Astrocyte of the hippocampus (primary cell): ENCODE data around the gene DPH1.

ENCODE experiments used
- DNase-seq: peaks from one replicate; pipeline ENCODE4 v3.0.0; 2011; ENCODE audit warnings: low read depth, low spot score

Gene DPH1

DNA sequence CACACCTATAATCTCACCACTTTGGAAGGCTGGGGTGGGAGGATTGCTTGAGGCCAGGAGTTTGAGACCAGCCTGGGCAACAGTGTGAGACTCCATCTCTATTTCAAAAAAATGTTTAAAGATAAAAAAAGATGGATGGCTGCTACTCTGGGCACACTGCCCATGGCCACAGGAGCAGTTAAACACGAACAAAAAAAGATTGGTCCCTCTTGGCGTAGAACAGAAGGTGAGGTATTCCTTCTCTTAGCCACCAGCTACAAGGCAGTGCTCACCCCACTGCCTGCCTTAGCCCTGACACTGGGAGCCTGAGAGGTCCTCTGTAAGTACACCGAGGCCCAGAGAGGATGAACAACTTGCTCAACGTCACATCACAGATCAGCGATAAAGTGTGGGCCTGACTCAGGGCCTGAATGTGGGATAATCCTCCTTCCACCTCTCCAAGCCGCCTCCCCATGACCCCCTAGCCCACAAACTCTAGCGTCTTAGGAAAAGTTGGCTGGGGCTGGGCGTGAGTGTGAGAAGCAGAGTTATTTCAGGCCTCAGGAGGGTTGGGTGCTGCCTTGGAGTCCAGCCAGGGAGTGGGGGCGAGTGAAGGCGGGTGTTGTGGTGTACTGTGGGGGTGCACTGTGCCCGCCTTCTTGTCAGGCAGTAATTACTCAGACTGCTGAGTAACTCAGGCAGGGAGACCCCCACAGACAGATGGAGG lies 2.3 kb upstream of the DPH1 start:
- no peak for DNase-seq

GRCh38 chr17:2028234-2028614 lies 1.7 kb upstream of the DPH1 start:
- DNase-seq: no peak

- DNase-seq: no peak
These were observed 1.2 kb upstream of the DPH1 start for GRCh38 chr17:2028737-2029136.

GRCh38 chr17:2030779-2031163 lies 818 bp downstream of the DPH1 start:
- DNase-seq: no peak

DNA sequence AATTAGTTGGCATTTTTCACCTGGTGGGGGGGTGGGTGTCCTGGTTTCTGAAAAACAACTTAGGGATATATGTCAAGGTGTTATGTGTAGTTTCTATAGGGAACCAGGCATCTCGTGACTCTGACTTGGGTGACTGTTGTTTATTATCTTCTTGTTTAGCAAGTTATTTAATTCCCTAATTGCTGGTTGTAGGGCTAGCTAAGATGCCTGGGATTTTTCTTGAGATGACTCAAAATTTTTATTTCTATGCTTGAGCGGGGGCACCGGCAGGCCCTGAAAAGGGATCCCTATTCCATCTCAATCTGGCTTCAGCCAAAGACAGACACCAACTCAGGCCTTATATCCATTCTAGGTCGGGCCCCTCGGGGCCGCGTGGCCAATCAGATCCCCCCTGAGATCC lies 3.2 kb downstream of the DPH1 start:
- no peak for DNase-seq

- DNase-seq: peak; percentile 66
These were observed 4.2 kb downstream of the DPH1 start for GRCh38 chr17:2034157-2034556.

- peak; percentile 89 for DNase-seq
These were observed 5.0 kb downstream of the DPH1 start for GRCh38 chr17:2034806-2035540.

- no peak for DNase-seq
These were observed 5.9 kb downstream of the DPH1 start for GRCh38 chr17:2035541-2036488.

DNA sequence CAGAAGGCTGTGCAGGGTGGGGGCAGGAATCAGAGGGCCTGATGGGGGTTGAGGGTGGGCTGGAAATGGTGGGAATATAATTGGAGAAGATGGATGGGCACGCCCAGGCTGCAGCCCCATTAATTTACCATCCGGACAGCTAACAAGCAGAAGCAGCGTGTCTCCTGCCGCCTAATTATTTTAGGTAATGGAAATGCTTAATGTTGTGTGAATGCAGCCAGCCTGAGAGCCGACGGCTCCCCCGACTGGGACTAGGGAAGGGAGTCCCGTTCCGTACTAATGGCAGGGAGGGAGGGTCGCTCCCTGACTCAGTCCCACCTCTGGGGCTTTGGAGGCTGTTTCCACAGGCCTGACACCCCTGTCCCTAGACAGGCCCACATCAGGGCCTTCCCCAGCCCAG lies 7.2 kb downstream of the DPH1 start:
- DNase-seq: no peak

DNA sequence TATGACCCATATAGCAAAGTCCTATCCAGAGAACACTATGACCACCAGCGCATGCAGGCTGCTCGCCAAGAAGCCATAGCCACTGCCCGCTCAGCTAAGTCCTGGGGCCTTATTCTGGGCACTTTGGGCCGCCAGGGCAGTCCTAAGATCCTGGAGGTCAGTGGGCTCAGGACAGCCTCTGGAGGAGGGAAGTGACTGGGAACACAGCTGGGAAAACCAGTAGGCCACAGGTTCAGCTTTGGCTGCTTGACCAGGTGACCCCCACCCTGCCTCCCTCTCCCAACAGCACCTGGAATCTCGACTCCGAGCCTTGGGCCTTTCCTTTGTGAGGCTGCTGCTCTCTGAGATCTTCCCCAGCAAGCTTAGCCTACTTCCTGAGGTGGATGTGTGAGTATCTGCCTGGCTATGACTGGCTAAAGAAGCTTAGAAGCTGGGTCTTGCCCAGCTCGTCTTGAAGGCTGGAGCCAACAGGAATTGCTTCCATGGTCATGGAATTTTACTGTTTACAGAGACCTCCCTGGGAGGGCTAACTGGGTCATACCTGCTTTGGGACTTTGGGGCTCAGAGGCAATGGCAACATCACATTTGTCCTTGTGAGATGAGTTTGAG lies 10.4 kb downstream of the DPH1 start:
- no peak for DNase-seq

GRCh38 chr17:2040942-2041560 lies 11.1 kb downstream of the DPH1 start:
- DNase-seq: no peak

DNA sequence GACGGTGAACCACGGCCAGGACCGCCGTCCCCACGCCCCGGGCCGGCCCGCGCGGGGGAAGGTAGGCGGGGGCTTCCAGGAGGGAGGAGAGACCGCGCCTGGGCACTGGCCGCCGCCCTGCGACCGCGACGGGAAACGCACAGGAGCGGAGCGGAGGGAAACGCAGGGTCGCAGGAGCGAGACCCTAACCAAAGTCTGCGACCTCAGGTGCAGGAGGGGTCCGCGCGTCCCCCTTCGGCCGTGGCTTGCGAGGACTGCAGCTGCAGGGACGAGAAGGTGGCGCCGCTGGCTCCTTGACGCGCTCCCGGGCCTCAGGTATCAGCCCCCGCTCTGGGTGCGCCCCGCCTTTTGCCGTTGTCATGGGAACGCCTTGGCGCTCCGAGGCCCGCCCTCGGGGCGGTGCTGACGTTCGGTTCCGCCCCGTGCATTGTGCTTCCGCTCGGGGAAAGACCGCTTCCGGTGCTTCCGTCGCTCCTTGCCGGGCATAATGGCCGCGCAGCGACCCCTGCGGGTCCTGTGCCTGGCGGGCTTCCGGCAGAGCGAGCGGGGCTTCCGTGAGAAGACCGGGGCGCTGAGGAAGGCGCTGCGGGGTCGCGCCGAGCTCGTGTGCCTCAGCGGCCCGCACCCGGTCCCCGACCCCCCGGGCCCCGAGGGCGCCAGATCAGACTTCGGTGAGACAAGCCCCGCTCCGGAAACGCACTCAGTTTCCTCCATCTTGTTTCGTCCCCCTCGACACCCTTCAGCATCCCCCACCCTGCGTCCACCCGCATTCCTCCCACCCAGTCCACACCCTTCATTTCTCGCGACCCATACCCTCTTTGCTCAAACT lies 11.8 kb downstream of the DPH1 start, which contains the start of gene OVCA2:
Gene OVCA2, plus strand, starts transcription at position 462 of the 829 bp plus-strand sequence. Its CDS starts 26 bp downstream, at position 488.
- peak; percentile 99 for DNase-seq

- peak; percentile 79 for DNase-seq
These were observed 12.5 kb downstream of the DPH1 start for GRCh38 chr17:2042390-2042847.

DNA sequence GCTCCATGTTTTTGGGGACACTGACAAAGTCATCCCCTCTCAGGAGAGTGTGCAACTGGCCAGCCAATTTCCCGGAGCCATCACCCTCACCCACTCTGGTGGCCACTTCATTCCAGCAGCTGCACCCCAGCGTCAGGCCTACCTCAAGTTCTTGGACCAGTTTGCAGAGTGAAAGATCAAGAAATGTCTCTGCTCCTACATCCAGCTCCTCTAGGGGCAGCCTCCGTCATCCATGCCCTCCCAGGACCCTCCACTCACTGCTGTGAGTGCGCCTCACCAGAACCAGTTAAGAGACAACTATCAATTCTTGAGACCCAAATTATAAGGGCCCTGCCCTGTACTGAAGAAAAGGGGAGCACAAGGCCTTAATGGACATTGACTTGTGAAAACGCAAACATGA lies 13.0 kb downstream of the DPH1 start:
- no peak for DNase-seq

DNA sequence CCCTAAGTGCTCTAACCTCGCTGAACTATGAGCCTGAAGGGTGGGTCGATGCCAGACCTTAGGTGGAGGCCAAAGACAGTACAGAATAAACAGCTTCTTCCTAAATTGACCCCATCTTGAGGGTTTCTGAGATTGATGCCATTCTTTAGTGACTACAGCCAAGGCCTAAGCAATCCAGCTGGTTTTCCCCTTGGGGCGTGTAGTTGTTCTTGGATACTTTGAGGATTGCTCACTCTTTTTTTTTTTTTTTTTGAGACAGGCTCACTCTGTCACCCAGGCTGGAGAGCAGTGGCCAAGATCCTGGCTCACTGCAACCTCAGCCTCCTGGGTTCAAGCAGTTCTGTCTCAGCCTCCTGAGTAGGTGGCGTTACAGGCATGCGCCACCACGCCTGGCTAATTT lies 13.8 kb downstream of the DPH1 start:
- peak; percentile 58 for DNase-seq

DNA sequence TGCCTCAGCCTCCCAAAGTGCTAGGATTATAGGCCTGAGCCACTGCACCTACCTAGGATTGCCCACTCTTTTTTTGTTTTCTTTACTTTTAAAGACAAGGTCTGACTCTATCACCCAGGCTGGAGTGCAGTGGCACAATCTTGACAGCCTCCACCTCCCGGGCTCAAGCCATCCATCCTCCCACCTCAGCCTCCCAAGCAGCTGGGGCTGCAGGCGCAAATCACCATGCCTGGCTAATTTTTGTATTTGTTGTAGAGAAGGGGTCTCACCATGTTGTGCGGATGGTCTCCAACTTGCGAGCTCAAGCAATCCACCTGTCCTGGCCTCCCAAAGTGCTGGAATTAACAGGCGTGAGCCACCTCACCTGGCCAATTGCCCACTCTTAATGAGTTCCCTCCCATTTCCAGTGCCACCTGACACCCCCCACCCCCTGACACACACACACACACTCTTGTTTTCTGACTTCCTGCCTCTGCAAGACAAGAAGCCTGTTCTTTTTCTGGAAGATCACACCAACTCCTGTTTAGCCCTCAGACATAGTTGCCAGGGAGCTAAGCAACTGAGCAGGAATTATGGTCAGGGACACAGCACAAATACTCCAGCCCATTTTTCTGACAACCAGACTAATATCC lies 14.4 kb downstream of the DPH1 start:
- DNase-seq: no peak

GRCh38 chr17:2047590-2047989 lies 17.6 kb downstream of the DPH1 start:
- no peak for DNase-seq

- DNase-seq: no peak
These were observed 18.9 kb downstream of the DPH1 start for GRCh38 chr17:2048805-2049204.
